ENCODE measurements around the gene EPHA8.

EPHA8 gene

GRCh38 chr1:22628698-22629444 is 65.6 kb downstream of the EPHA8 start:
- DNase-seq (ENCODE audit: low spot score) (no peak), ATAC-seq (ENCODE audit: low read depth) (no peak)
- H3K27ac ChIP-seq (ENCODE audit: poor library complexity, severe bottlenecking), result no peak overlapping the region
- no peak overlapping the region for H3K4me3 ChIP-seq (ENCODE audit: severe bottlenecking)
- H3K9me3 ChIP-seq (ENCODE audit: severe bottlenecking), result no peaks in the 10 kb centered on the region
- H3K27me3 ChIP-seq (ENCODE audit: insufficient read depth, poor library complexity, severe bottlenecking), result peaks cover 10% of the 10 kb centered on the region
- TF ChIP-seq CTCF (IDR thresholded peaks at IDR 0.05; ENCODE audit: poor library complexity, severe bottlenecking), result no peak
- H3K36me3 ChIP-seq (ENCODE audit: low read depth), result no peaks in the 10 kb centered on the region
- H3K4me1 ChIP-seq (ENCODE audit: insufficient read depth, poor library complexity, severe bottlenecking), result no peaks in the 10 kb centered on the region

GRCh38 chr1:22629886-22630285 is 66.6 kb downstream of the EPHA8 start:
- DNase-seq (ENCODE audit: low spot score) (no peak), ATAC-seq (ENCODE audit: low read depth) (no peak)
- TF ChIP-seq CTCF (IDR thresholded peaks at IDR 0.05; ENCODE audit: poor library complexity, severe bottlenecking), result no peak
- Histone ChIP-seq H3K27me3 (ENCODE audit: insufficient read depth, poor library complexity, severe bottlenecking) (peaks cover 10% of the 10 kb centered on the region), H3K4me1 (ENCODE audit: insufficient read depth, poor library complexity, severe bottlenecking) (no peaks in the 10 kb centered on the region), H3K27ac (ENCODE audit: poor library complexity, severe bottlenecking) (no peak overlapping the region), H3K4me3 (ENCODE audit: severe bottlenecking) (no peak overlapping the region), H3K9me3 (ENCODE audit: severe bottlenecking) (no peaks in the 10 kb centered on the region), H3K36me3 (ENCODE audit: low read depth) (no peaks in the 10 kb centered on the region)

DNA sequence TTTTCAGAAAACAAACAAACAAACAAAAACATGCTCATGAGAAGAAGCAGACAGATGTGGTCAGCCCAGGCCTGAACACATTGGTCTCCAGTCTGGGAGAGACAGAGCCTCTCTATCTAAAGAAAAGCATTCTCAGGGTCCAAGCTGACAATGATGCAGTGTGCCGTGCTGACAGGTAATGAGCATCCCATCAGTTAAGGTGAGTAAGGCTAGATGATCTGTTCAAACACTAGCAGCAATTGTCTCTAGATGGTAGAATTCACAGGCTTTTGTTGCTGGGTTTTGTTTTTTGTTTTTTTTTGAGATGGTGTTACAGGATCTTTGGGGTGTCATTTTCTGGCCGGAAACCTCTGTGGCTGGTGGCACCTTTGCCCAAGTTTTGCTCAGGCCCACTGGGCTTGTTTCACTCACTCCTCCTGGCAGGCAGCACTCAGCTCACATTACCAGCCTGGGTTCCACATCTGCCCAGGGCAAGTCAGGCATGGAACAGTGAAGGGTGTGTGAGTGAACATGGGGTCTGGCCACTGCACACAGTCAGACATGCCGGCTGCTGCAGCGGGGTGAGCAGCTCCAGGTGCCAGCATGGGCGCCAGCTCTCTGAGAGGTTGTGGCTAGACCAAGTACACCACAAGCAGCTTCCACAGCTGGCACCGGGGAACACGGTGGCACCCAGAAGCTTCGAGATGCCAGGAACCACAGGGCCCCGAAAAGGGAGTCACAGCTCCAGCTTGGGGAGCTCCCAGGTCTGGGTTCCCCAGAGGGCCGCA is 70.6 kb downstream of the EPHA8 start:
- no peak overlapping the region for H3K27ac ChIP-seq (ENCODE audit: poor library complexity, severe bottlenecking)
- no peak for ATAC-seq (ENCODE audit: low read depth)
- H3K9me3 ChIP-seq (ENCODE audit: severe bottlenecking), result no peaks in the 10 kb centered on the region
- no peak for DNase-seq (ENCODE audit: low spot score)
- H3K36me3 ChIP-seq (ENCODE audit: low read depth), result no peaks in the 10 kb centered on the region
- H3K4me1 ChIP-seq (ENCODE audit: insufficient read depth, poor library complexity, severe bottlenecking), result no peaks in the 10 kb centered on the region
- no peak overlapping the region for H3K4me3 ChIP-seq (ENCODE audit: severe bottlenecking)
- no peak for TF ChIP-seq CTCF (IDR thresholded peaks at IDR 0.05; ENCODE audit: poor library complexity, severe bottlenecking)
- H3K27me3 ChIP-seq (ENCODE audit: insufficient read depth, poor library complexity, severe bottlenecking), result no peaks in the 10 kb centered on the region

GRCh38 chr1:22635436-22635835 is 72.1 kb downstream of the EPHA8 start:
- H3K36me3 ChIP-seq (ENCODE audit: low read depth), result no peaks in the 10 kb centered on the region
- TF ChIP-seq CTCF (IDR thresholded peaks at IDR 0.05; ENCODE audit: poor library complexity, severe bottlenecking), result no peak
- no peak for ATAC-seq (ENCODE audit: low read depth)

DNA sequence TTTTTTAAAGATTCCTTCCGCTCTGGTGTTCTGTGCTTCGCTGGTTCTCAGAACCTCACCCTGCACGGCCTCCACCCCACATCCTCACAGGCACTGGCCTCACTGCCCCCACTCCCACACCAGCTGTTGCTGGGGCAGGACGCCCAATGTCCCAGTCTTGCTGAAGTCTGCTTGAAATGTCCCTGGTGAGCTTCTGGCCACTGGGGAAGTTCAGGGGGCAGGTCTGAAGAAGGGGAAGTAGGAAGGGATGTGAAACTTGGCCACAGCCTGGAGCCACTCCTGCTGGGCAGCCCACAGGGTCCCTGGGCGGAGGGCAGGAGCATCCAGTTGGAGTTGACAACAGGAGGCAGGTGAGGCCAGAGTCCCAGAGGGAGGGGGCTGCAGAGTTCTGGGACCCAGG is 73.1 kb downstream of the EPHA8 start, which contains the start of gene C1QA:
TSS of gene C1QA (plus strand) at position 276 of the 400 bp plus-strand sequence. CDS start 989 bp downstream, outside the sequence.
- Histone ChIP-seq H3K9me3 (ENCODE audit: severe bottlenecking) (no peaks in the 10 kb centered on the region), H3K4me3 (ENCODE audit: severe bottlenecking) (no peak within 1 kb of the TSS), H3K36me3 (ENCODE audit: low read depth) (no peaks in the 10 kb centered on the region), H3K27me3 (ENCODE audit: insufficient read depth, poor library complexity, severe bottlenecking) (no peaks in the 10 kb centered on the region), H3K4me1 (ENCODE audit: insufficient read depth, poor library complexity, severe bottlenecking) (no peaks in the 10 kb centered on the region), H3K27ac (ENCODE audit: poor library complexity, severe bottlenecking) (no peak within 1 kb of the TSS)
- ATAC-seq (ENCODE audit: low read depth), result no peak
- DNase-seq (ENCODE audit: low spot score), result no peak
- TF ChIP-seq CTCF (IDR thresholded peaks at IDR 0.05; ENCODE audit: poor library complexity, severe bottlenecking), result no peak

More at GRCh38 chr1:22635436-22635835, 72.1 kb downstream of the EPHA8 start:
- Histone ChIP-seq H3K9me3 (ENCODE audit: severe bottlenecking) (no peaks in the 10 kb centered on the region), H3K27me3 (ENCODE audit: insufficient read depth, poor library complexity, severe bottlenecking) (no peaks in the 10 kb centered on the region), H3K27ac (ENCODE audit: poor library complexity, severe bottlenecking) (no peak overlapping the region), H3K4me1 (ENCODE audit: insufficient read depth, poor library complexity, severe bottlenecking) (no peaks in the 10 kb centered on the region), H3K4me3 (ENCODE audit: severe bottlenecking) (no peak overlapping the region)
- no peak for DNase-seq (ENCODE audit: low spot score)
